Mucosa of stomach (tissue), 1 donor: ENCODE results near the gene DRD4.

Experiments
- H3K27me3 ChIP-seq: one replicate; pipeline ENCODE4 v1.7.0; 2013; ENCODE audit warnings: mild to moderate bottlenecking, low read length; ENCODE audit not compliant: control insufficient read depth, insufficient read depth
- H3K36me3 ChIP-seq: one replicate; pipeline ENCODE4 v1.7.0; 2013; ENCODE audit warnings: low read length; ENCODE audit not compliant: control insufficient read depth, insufficient read depth
- H3K4me1 ChIP-seq: one replicate; pipeline ENCODE4 v1.7.0; 2013; ENCODE audit warnings: mild to moderate bottlenecking, low read length; ENCODE audit not compliant: control insufficient read depth, insufficient read depth
- H3K4me3 ChIP-seq: one replicate; pipeline ENCODE4 v1.7.0; 2013; ENCODE audit warnings: low read length
- H3K9ac ChIP-seq: one replicate; pipeline ENCODE4 v1.7.0; 2013; ENCODE audit warnings: mild to moderate bottlenecking, low read length, moderate library complexity
- H3K9me3 ChIP-seq: one replicate; pipeline ENCODE4 v1.7.0; 2013; ENCODE audit warnings: mild to moderate bottlenecking, low read length, moderate library complexity; ENCODE audit not compliant: control insufficient read depth
- donor health status: Pancreatic carcinoma.

Gene DRD4

DNA sequence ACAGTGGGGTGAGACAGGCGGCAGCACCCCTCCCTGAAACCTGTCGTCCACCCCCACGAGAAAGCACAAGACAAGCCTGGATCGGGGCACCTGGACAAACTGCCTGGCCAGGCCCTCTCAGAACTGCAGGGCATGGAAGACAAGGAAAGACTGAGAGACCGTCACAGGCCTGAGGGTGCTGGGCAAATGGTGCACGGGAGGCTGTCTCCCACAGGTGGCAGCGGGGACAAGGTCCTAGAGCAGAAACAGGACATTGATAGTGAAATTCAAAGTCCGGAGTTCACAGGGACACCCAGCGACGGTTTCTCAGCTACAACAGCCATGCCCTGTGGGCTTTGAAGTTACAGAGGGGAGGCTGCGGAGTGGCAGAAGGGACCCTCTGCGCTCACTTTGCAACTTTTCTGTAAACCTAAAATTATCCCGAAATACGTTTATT is 20.6 kb downstream of the DRD4 start:
- Histone ChIP-seq H3K4me1 (peaks cover 16% of the 10 kb centered on the region), H3K4me3 (no peak overlapping the region), H3K9ac (no peak overlapping the region), H3K36me3 (peaks cover 4% of the 10 kb centered on the region), H3K9me3 (no peaks in the 10 kb centered on the region), H3K27me3 (no peaks in the 10 kb centered on the region)

DNA sequence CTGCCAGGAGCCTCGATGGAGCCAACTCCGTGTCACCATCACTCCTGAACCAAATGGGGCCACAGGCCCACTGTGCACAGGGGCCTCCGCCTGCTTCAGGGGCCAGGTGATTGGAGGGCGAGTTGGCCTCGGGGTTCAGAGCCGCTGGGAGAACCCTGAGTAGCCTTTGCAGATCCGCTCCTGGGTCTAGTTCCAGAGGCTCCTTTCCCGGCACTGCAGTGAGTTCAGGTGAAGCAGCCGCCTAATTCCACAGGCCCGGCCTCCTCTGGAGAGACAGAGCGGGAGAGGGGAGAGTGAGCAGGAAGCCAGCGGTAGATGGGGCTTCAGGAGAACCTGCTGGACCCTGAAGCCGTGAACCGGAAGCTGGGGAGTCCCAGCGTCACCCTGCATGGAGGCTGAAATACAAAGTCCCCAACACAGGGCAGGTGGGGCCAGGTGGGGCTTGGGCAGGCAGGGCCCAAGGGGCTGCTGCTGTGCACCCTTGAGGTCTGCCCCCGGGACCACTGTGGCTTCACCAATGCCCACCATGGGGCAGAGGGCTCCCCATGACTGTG is 22.5 kb downstream of the DRD4 start:
- H3K36me3 ChIP-seq = no peaks in the 10 kb centered on the region

DNA sequence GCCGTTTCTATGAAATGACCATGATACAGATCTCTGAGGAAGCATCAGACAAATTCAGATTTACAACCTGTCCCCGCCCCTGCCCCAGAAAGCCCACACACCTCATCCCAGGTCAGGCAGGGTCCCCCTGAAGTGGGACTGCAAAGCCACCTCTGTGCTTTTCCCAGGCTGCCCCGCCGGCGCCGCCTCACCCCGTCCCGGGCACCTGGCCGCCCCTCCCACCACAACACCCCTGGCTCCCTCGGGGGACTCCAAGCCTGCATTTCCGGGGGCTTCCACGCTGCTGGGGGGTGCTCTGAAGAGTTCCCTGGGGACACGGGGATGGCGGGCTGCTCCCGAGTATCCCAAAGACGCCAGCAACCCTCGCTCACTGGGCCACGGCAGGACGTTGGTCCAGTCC is 23.2 kb downstream of the DRD4 start:
- no peak overlapping the region for H3K4me3 ChIP-seq
- peaks cover 7% of the 10 kb centered on the region for H3K4me1 ChIP-seq
- no peak overlapping the region for H3K9ac ChIP-seq
- no peaks in the 10 kb centered on the region for H3K9me3 ChIP-seq
- no peaks in the 10 kb centered on the region for H3K36me3 ChIP-seq
- H3K27me3 ChIP-seq = no peaks in the 10 kb centered on the region

More for the DNA sequence above, 22.5 kb downstream of the DRD4 start:
- no peak overlapping the region for H3K9ac ChIP-seq
- no peak overlapping the region for H3K4me3 ChIP-seq
- no peaks in the 10 kb centered on the region for H3K9me3 ChIP-seq
- H3K27me3 ChIP-seq = no peaks in the 10 kb centered on the region
- peaks cover 14% of the 10 kb centered on the region for H3K4me1 ChIP-seq

DNA sequence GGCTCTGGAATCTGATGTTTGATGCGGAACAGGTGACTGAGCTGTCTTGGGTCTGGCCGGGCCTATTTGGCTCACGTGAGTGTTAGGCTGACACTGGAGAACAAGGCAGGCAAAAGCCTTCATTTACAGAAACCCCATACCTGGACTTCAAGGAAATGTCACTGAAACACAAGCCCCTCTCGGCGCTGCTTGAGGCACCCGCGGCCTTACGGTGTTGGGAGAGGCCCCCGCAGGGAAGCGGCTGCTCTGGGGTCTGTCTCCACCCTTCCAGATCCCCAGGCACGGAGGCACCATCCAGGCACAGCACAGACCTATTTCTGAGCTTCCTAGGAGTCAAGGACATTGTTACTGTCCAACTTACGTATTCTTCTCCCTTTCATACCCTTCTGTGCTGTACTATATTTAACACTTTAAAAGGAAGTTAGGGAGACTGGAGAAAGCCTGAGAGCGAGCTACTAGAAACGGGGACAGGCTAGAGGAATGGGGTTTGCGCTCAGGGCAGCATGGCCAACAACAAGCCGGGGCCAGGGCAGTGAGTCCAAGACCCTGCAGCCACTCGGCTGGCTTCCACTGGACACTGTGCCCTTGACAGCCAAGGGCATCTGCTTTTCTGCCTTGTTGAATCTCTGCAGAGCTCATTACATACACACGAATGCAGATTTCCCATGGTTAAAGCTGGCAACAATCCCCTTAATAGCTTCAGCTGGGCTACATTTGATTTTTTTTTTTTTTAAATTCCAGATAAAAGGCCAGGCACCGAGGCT is 23.8 kb downstream of the DRD4 start:
- Histone ChIP-seq H3K36me3 (no peaks in the 10 kb centered on the region), H3K4me1 (peaks cover 5% of the 10 kb centered on the region), H3K27me3 (no peaks in the 10 kb centered on the region), H3K4me3 (no peak overlapping the region), H3K9me3 (no peaks in the 10 kb centered on the region), H3K9ac (no peak overlapping the region)

DNA sequence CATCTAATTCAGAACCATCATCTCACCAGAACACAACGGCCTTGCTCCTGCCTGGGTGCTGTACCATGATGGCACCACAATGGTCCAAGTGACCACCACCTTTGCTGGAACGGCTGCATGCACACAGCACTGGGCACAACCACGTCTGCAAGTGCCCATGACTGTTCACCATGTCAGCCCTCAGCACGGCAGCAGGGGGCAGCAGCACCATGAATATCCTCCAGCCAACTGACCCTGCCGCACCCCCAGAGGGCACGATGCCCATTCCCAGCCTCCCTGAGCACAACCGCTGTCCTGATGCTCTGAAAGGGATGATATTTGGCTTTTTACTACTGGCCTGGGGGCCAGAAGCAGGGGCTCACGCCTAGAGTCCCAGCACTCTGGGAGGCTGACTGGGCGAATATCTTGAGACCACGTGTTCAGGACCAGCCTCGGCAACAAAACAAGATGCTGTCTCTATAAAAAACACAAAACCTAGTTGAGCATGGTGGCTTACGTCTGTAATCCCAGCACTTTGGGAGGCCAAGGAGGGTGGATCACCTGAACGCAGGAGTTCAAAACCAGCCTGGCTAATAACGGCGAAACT is 25.7 kb downstream of the DRD4 start:
- Histone ChIP-seq H3K4me1 (peaks cover 5% of the 10 kb centered on the region), H3K4me3 (no peak overlapping the region), H3K9ac (no peak overlapping the region), H3K36me3 (no peaks in the 10 kb centered on the region), H3K27me3 (no peaks in the 10 kb centered on the region), H3K9me3 (no peaks in the 10 kb centered on the region)

DNA sequence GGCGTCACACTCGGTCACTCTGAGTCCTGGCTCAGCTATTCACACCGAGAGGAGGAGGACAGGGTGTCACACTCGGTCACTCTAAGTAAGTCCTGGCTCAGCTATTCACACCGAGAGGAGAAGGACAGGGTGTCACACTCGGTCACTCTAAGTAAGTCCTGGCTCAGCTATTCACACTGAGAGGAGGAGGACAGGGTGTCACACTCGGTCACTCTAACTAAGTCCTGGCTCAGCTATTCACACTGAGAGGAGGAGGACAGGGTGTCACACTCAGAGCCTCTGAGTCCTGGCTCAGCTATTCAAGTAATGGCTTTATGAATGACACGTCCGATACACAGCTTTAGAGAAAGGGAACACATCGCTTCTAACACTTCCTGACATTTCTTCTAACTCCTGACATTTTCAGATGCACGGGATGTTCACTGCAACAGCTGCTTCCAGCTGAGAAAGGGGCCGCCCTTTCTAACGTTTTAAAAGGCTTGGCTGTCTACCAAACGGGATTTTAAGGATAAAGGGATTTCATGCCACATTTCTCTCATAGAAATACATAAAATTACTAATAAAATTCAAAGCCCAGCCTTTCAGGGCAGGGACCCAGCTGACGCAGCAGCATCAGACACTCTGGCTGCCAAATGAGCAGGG is 28.1 kb downstream of the DRD4 start:
- no peaks in the 10 kb centered on the region for H3K9me3 ChIP-seq
- H3K9ac ChIP-seq = no peak overlapping the region
- H3K36me3 ChIP-seq = no peaks in the 10 kb centered on the region
- H3K4me1 ChIP-seq = no peaks in the 10 kb centered on the region
- H3K27me3 ChIP-seq = no peaks in the 10 kb centered on the region
- no peak overlapping the region for H3K4me3 ChIP-seq

DNA sequence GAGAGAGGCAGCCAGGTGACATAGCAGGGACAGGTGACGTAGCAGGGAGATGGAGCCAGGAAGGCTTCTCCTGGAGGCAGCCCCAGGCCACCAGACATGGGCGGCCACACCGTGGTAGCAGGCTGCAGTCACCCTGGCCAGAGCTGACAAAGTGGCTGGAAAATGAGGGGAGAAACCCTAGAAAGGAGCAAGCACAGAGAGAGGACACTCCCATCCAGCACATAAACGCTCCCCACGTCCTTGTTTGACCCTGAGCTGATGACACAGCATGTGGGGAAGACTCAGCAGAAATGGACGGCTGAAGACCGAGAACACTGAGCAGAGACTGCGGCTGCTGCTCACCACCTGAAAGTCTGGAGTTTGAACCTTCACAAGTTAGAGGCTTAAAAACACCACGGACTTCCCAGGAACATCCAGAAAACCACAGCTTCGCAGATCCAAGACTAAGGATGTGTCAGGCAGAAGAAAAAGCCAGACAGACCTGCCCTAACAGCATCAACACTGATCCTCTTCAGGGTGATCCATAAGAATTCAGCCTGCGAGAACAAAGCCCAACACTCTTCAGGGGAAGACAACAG is 28.7 kb downstream of the DRD4 start:
- H3K9ac ChIP-seq = no peak overlapping the region
- no peaks in the 10 kb centered on the region for H3K27me3 ChIP-seq

DNA sequence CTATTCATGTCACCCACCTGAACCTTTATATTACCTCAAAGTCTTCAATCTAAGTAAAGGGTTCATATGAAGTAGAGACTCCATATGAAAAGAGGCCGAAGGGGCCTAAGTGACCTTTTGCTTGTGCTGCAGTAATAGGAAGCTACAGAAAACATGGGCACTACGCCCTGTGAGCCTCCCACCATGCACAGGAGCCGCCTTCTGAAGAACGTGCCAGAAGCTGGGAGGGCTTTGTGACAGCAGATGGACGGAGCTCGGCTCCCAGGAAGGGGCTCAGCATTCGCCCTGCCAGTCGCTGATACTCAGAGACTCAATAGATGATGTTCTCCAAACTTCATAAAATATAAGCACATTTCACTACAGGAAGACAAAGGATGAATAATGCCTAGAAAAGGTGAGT is 36.8 kb downstream of the DRD4 start:
- H3K9me3 ChIP-seq = no peaks in the 10 kb centered on the region
- no peak overlapping the region for H3K9ac ChIP-seq
- no peaks in the 10 kb centered on the region for H3K27me3 ChIP-seq
- no peaks in the 10 kb centered on the region for H3K36me3 ChIP-seq
- H3K4me1 ChIP-seq = no peaks in the 10 kb centered on the region
- no peak overlapping the region for H3K4me3 ChIP-seq

More for the DNA sequence above, 28.7 kb downstream of the DRD4 start:
- no peak overlapping the region for H3K4me3 ChIP-seq
- no peaks in the 10 kb centered on the region for H3K36me3 ChIP-seq
- H3K9me3 ChIP-seq = no peaks in the 10 kb centered on the region
- no peaks in the 10 kb centered on the region for H3K4me1 ChIP-seq

DNA sequence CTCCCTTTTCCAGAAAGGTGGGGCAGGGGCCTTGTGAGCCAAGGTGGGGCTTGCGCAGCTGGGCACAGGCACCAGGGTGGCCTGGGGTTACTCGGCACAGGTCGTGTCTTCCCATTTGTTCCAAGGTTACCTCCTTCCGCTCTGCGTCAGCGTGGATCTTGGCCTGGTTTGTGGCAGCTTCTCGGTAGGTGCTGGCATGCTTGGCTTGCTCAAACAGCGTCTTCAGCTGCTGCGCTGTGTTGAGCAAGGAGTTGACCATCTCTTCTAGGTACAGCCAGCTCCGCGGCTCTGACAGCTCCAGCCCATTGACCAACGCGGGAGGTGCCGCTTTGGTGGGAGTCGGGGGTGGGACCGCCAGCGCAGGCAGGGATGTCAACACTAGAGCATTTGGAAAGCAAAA is 37.3 kb downstream of the DRD4 start:
- no peaks in the 10 kb centered on the region for H3K4me1 ChIP-seq
- H3K9me3 ChIP-seq = no peaks in the 10 kb centered on the region
- H3K9ac ChIP-seq = no peak overlapping the region
- H3K4me3 ChIP-seq = no peak overlapping the region
- no peaks in the 10 kb centered on the region for H3K36me3 ChIP-seq
- H3K27me3 ChIP-seq = no peaks in the 10 kb centered on the region

DNA sequence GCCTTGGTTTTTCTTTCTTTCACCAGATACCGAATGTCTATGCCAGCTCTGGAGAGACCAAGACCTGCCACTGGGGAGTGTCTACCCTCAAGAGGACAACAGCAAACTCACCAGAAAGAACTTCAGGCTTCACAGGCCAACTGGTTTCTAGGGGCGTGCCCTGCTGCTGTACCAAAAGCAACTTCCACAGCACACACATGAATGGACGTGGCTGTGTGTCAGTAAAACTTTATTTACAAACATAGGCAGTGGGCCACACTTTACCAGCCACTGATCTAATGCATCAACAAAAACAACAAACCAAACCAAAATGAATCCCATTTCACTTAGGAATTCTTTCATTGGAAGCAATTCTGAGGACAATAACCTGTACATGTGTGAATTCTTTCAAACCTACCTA is 41.2 kb downstream of the DRD4 start:
- Histone ChIP-seq H3K36me3 (no peaks in the 10 kb centered on the region), H3K9ac (no peak overlapping the region), H3K4me3 (no peak overlapping the region), H3K4me1 (no peaks in the 10 kb centered on the region), H3K9me3 (no peaks in the 10 kb centered on the region), H3K27me3 (no peaks in the 10 kb centered on the region)

DNA sequence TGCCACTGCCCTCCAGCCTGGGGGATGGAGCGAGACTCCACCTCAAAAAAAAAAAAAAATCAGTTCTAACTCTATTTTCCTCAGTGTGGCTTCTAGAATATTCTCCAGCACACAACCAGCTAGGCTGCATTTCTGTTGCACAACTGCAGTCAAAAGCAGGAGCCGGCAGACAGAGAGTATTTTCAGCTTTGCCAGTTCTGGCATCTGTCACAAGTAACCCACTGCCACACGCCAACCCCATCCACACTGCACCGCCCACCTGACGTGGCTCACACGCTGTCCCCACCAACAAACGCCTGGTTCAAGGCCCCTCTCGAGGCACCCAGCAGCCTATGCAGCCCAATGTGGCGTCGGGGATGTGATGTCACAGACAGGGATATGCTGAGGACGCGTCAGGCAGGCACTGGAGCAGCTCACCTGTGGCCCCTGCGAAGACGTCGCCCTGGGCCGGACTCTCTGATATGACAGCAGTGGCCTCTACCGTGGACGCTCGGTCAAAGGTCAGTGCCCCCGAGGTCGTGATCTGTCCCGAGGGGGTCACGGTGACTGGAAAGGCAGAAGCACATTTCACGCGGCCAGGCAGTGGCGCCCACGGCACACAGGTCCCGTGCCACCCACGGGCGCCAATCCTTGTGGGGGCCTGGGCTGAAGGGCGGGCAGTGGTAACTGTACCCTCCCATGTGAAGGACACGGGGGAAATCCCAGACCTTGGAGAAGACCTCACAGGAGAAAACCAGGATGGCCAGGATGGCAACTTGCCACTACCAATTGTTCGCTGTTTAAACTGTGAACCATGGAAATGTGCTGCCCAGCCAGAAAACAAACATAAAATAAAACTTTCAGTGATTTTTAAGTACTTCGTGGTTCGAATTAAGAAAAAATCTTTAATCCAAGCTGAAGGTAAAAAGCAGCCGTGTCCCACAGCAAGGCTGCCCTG is 42.5 kb downstream of the DRD4 start:
- Histone ChIP-seq H3K4me1 (no peaks in the 10 kb centered on the region), H3K4me3 (no peak overlapping the region), H3K36me3 (no peaks in the 10 kb centered on the region)

More for the DNA sequence above, 42.5 kb downstream of the DRD4 start:
- H3K9ac ChIP-seq = no peak overlapping the region
- H3K9me3 ChIP-seq = no peaks in the 10 kb centered on the region
- no peaks in the 10 kb centered on the region for H3K27me3 ChIP-seq
